Neural cell (in vitro differentiated cells): Measurements from ENCODE around the gene AARS2.

ENCODE experiments used
- CTCF ChIP-seq: fragments of 450-650 bp; IDR thresholded peaks from 2 replicates; pipeline ENCODE4 v1.5.1; 2014; ENCODE audit warnings: antibody characterized with exemption, mild to moderate bottlenecking, moderate library complexity; ENCODE audit not compliant: poor library complexity, severe bottlenecking
- EP300 ChIP-seq: fragments of 450-650 bp; conservative IDR thresholded peaks from 2 replicates; pipeline ENCODE4 v1.6.1; 2014; ENCODE audit warnings: antibody characterized with exemption, mild to moderate bottlenecking, moderate library complexity; ENCODE audit not compliant: poor library complexity, severe bottlenecking
- EZH2 ChIP-seq: fragments of 200-600, 300-800 bp; shearing (Covaris generic), sonication (generic); IDR thresholded peaks from 2 replicates; pipeline ENCODE4 v1.6.1; 2014; ENCODE audit warnings: antibody characterized with exemption, low read length, borderline replicate concordance, mild to moderate bottlenecking; ENCODE audit not compliant: insufficient read depth, poor library complexity, severe bottlenecking
- MXI1 ChIP-seq: fragments of 450-650 bp; conservative IDR thresholded peaks from 2 replicates; pipeline ENCODE4 v1.6.1; 2014; ENCODE audit warnings: antibody characterized with exemption, mild to moderate bottlenecking; ENCODE audit not compliant: poor library complexity, severe bottlenecking
- POLR2AphosphoS5 ChIP-seq: IDR thresholded peaks from 2 replicates; pipeline ENCODE4 v1.6.1; 2012
- REST ChIP-seq: IDR thresholded peaks from 2 replicates; pipeline ENCODE4 v1.6.1; 2012; ENCODE audit warnings: borderline replicate concordance
- SMC3 ChIP-seq: fragments of 450-650 bp; conservative IDR thresholded peaks from 2 replicates; pipeline ENCODE4 v1.6.1; 2014; ENCODE audit warnings: antibody characterized with exemption, mild to moderate bottlenecking, moderate library complexity; ENCODE audit not compliant: poor library complexity
- TAF1 ChIP-seq: IDR thresholded peaks from 2 replicates; pipeline ENCODE4 v1.6.1; 2012; ENCODE audit warnings: low read depth

- TF ChIP-seq CTCF, result no peak
- TF ChIP-seq EZH2, result no peak
- TF ChIP-seq SMC3, result no peak
- no peak for TF ChIP-seq POLR2AphosphoS5
- TF ChIP-seq EP300, result no peak
- no peak for TF ChIP-seq TAF1
- no peak for TF ChIP-seq MXI1
- no peak for TF ChIP-seq REST
Observed at GRCh38 chr6:44266347-44266746, 46.8 kb downstream of the AARS2 start.
